GM19043 (cell line): Measurements from ENCODE around the gene RNGTT.

ENCODE experiments used
- ATAC-seq: cut with Tn5 transposase; IDR thresholded peaks from one replicate; pipeline ENCODE4 v1.9.1; 2021; ENCODE audit warnings: low read depth; ENCODE audit not compliant: unreplicated experiment

The RNGTT gene

GRCh38 chr6:88569959-88570358 is 393.5 kb downstream of the RNGTT start:
- no peak for ATAC-seq

- ATAC-seq, result no peak
Observed at GRCh38 chr6:88567696-88568095, 395.7 kb downstream of the RNGTT start.

GRCh38 chr6:88566746-88567534 is 396.5 kb downstream of the RNGTT start:
- no peak for ATAC-seq

- no peak for ATAC-seq
Observed at GRCh38 chr6:88565836-88566235, 397.6 kb downstream of the RNGTT start.

GRCh38 chr6:88565409-88565811 is 398.0 kb downstream of the RNGTT start:
- no peak for ATAC-seq

DNA sequence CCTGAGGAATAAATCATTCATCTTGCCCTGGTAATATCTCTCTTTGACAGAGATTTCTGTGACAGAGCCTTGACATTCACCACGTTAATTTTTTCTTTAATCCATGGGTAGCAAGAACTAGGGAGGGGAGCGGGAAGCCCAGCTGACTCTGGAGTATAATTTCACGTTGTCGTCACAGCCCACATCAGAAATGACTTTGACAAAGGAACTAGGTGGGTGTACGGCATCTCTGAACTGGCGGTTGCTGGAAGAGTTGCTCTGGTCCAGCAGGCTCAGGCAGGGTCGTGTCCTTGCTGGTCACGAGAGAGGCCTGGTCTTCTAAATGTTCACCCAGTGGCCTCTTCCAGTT is 400.2 kb downstream of the RNGTT start:
- ATAC-seq, result no peak

- ATAC-seq, result no peak
Observed at GRCh38 chr6:88562353-88563276, 400.8 kb downstream of the RNGTT start.

DNA sequence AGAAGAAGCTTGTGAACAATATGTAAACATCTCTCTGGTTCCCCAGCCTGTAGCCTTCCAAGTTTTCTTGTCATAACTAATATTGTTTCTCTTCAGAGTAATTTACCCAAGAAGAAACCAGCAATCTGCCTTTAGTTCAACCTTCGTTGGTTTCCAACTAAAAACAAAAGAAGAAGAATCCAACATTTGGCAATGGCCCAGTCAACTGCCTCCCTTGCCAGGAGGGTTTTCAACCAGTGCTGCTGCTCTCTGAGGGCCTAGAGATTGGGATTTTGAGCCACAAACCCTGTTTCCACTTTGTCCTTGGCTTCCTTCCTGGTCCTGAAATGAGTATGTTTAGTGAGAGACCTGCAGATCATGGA is 401.5 kb downstream of the RNGTT start:
- no peak for ATAC-seq

DNA sequence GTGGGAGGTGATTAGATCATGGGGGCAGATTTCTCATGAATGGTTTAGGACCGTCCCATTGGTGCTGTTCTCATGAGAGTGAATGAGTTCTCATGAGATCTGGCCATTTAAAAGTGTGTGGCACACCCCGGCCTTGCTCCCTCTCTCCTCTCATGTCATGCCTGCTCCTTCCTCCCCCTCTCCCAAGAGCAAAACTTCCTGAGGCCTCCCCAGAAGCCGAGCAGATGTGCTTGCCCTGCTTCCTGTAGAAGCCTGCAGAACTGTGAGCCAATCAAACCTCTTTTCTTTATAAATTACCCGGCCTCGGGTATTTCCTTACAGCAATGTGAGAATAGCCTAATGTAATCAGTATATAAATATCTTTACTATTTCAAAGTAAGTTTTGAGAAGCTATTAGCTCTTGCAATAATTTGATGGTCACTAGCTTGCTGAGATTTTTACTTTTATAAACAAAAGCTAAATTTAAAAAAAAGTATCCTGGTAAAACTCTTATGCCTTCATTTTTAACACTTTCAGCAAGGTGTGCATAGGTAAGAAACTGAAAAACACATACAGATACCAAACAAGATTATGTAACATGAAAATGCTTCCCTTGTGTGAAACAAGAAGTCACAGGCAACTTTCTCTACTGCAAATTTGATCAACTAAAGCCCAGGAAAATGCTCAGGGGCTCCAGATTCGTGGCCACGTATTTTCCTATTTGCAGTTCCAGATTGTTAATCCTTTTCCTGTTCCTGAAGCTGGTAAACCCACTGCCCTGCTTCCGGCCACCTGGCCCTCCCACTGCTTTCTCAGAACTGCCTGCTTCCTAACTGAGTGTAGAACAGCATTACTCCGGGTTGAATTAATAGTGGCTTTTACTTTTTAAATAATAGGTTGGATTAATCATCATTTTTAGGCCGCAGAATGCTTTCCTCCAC is 402.1 kb downstream of the RNGTT start:
- no peak for ATAC-seq
